ENCODE data around the gene ATAD5.
A peak's percentile ranks its signal among the peaks of the same experiment; 100 is the strongest.

The ATAD5 gene

DNA sequence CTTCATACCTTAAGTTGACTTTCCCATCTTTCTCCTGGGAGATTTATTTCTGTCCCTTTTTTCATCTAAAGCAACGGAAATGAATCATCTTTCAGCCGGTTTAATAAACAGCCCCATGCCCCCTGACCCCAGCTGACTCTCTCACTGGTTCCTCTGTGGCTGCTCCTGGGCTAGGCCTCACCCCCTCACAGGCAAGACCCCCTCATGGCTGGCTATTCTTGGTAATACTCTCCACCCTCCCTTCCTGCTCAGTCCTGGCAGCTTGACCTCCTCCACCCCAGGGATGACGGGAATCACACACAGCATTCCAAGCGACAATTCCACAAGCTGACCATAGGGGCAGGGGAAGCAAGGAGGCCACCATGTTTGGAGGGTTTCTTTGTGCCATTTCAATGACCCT lies 88.5 kb downstream of the ATAD5 start:
- in situ Hi-C loops (cut with HindIII; ENCODE audit: low sequenced_read_pairs) = no loop called here

DNA sequence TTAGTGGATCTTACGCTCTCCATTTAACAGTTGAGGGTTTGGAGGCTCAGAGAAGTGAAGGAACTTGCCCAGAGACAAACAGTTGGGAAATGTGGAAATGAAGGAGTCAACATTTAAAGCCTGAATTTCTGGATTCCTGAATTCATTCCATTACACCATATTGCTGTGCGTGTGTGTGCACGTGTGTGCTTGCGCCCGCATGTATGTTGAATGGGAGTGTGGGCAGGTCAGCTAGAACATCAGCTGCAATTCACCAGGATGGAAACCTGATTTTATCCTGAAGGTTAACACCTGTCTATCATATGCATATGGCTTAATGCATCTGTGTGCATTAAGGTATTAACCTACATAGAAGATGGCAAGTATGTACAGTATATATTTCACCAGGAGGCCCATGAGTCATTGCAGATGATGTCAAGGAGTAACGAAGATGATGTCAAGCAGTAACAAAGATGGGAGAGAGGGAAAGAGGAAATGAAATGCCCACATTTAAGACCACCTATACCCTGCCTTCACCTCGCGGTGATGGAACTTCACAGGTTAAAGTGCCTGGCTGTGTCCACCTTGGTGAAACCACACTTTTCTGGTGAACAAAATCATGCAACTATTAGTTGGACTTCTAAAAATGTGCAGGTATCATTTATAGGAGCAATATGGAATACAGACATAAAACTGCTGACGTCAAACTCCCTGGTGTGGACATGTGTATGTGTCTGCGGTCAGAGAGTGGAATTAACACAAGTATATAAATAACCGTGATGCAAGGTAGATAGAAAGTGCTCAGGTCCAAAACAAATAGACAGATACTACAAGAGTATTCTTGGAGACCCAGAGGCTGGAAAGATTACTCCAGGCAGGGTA lies 89.1 kb downstream of the ATAD5 start:
- no peak overlapping the region for H3K4me3 ChIP-seq (ENCODE audit: low read depth, low read length)
- in situ Hi-C loops (cut with HindIII; ENCODE audit: low sequenced_read_pairs) = no loop called here
- TF ChIP-seq, protein P1, sequence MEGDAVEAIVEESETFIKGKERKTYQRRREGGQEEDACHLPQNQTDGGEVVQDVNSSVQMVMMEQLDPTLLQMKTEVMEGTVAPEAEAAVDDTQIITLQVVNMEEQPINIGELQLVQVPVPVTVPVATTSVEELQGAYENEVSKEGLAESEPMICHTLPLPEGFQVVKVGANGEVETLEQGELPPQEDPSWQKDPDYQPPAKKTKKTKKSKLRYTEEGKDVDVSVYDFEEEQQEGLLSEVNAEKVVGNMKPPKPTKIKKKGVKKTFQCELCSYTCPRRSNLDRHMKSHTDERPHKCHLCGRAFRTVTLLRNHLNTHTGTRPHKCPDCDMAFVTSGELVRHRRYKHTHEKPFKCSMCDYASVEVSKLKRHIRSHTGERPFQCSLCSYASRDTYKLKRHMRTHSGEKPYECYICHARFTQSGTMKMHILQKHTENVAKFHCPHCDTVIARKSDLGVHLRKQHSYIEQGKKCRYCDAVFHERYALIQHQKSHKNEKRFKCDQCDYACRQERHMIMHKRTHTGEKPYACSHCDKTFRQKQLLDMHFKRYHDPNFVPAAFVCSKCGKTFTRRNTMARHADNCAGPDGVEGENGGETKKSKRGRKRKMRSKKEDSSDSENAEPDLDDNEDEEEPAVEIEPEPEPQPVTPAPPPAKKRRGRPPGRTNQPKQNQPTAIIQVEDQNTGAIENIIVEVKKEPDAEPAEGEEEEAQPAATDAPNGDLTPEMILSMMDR (IDR thresholded peaks at IDR 0.05; ENCODE audit: low read depth, low read length, missing control alignments) = no peak
- no peak for DNase-seq (ENCODE audit: low read depth)

More for the DNA sequence above, 88.5 kb downstream of the ATAD5 start:
- H3K4me3 ChIP-seq (ENCODE audit: low read depth, low read length) = no peak overlapping the region
- TF ChIP-seq, protein P1 (IDR thresholded peaks at IDR 0.05; ENCODE audit: low read depth, low read length, missing control alignments) = no peak
- DNase-seq (ENCODE audit: low read depth) = no peak

DNA sequence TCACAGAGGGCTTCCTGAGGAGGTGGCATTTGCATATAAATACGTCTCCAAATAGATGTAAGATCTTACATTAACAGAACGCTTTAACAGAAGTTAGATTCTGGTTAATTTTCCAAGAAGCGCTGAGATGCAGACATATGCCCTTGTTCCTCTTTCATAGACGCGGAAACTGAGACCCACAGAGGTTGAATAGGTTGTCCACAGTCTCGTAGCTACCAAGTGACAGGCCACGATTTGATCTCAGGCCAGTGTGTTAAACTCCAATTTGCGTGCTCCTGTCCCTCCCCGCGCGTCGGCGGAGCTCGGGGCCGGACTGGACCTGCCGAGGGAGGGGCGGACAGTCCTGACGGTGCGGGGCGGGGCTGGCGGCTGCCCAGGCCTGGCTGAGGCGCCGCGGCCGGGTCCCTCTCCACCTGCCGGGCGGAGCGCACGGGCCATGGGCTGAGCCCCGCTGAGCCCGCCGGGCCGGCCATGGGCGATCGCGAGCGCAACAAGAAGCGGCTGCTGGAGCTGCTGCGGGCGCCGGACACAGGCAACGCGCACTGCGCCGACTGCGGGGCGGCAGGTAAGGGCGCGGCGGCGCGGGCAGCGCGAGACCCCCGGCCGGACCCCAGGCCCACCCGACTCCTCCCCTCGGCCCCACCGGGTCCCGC lies 89.9 kb downstream of the ATAD5 start, which contains the start of gene ADAP2:
Gene ADAP2 (plus strand): TSS at position 402 of the 653 bp plus-strand sequence. CDS start 70 bp downstream, at position 472.
- no peak for DNase-seq (ENCODE audit: low read depth)
- in situ Hi-C loops (cut with HindIII; ENCODE audit: low sequenced_read_pairs) = no loop called here
- TF ChIP-seq, protein P1 (IDR thresholded peaks at IDR 0.05; ENCODE audit: low read depth, low read length, missing control alignments) = no peak
- peak within 1 kb of the TSS; percentile 27 for H3K4me3 ChIP-seq (ENCODE audit: low read depth, low read length)

DNA sequence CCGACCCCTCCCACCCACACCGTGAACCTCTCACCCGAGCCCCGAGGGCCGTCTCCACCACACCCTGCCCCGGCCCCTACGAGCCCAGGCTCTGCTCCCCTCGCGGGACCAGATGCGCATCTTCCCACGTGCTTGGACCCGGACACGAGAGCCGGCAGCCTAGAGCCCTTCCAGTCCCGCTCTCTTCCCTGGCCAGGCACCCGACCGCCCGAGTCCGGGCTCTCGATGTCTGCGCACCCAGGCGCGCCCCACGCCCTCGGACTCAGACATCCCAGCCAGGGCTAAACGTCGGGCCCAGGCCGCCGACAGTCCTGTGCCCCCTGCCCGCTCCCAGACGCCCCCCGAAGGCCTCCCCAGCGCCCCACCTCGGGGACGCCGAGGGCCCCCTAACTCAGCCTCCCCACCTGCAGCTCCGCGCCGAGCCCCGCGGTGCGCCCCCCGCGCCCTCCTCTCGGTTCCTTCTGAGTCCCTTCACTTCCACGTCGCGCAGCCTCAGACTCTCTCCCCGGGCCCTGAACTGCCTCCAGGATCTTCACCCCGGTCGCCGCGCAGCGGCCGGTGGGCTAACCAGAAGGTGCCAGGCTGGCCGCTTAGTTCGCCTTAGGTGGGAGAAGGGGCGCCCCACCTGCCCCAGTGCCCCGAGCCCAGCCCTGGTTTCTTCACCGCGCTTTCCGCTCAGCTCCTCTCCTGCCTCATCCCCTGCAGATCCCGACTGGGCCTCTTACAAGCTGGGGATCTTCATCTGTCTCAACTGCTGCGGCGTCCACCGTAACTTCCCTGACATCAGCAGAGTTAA lies 90.7 kb downstream of the ATAD5 start:
- TF ChIP-seq, protein P1 (IDR thresholded peaks at IDR 0.05; ENCODE audit: low read depth, low read length, missing control alignments) = no peak
- DNase-seq (ENCODE audit: low read depth) = no peak
- in situ Hi-C loops (cut with HindIII; ENCODE audit: low sequenced_read_pairs) = no loop called here
- peak overlapping the region; percentile 27 for H3K4me3 ChIP-seq (ENCODE audit: low read depth, low read length)

DNA sequence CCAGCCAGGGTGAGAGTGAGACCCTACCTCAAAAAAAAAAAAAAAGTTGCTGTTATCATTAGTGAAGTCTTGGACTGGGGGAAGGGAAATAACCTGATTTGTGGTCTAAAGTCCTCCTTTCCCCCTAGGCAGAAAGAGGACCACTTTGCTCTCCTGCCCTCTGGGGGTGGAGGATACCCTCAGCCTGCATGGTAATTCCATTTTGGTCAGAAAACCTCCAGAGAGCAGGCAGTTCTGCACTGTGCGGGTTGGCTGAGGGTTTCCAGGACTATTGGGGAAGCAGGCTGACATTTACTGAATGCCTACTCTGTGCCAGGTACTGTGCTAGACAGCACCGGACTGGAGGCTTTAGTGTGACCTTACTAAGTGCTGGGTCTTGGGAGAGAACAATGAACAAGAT lies 92.6 kb downstream of the ATAD5 start:
- no peak for DNase-seq (ENCODE audit: low read depth)
- in situ Hi-C loops (cut with HindIII; ENCODE audit: low sequenced_read_pairs) = no loop called here
- no peak overlapping the region for H3K4me3 ChIP-seq (ENCODE audit: low read depth, low read length)
- TF ChIP-seq, protein P1 (IDR thresholded peaks at IDR 0.05; ENCODE audit: low read depth, low read length, missing control alignments) = no peak

DNA sequence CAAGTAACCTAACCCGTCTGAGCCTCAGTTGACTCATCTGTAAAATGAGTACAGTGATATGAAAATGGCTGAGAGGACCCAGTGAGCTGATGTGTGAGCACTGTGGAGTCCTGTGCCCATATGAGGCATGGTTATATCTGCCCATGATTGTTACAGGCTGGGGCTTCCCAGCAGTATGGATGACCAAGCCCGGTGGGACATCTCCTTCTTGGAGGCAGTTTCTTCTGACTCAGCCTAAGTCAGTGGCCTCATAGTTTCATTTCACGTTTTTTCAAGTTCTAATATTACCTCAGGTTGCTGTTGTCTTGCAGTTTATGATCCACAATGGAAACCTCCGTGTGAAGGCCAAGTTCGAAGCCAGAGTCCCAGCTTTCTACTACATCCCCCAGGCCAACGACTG lies 94.8 kb downstream of the ATAD5 start:
- no peak for DNase-seq (ENCODE audit: low read depth)
- TF ChIP-seq, protein P1 (IDR thresholded peaks at IDR 0.05; ENCODE audit: low read depth, low read length, missing control alignments) = no peak
- H3K4me3 ChIP-seq (ENCODE audit: low read depth, low read length) = no peak overlapping the region
- in situ Hi-C loops (cut with HindIII; ENCODE audit: low sequenced_read_pairs) = no loop called here
